HG03025 (cell line): ENCODE measurements around the gene ADAP1.
"Not testable (repeated sequence)": the region's sequence is repeated elsewhere in the genome, so short reads cannot be mapped to it uniquely, and the experiment has no call there.

Source experiments
- ATAC-seq: cut with Tn5 transposase; IDR thresholded peaks from one replicate; pipeline ENCODE4 v1.9.1; 2021; ENCODE audit warnings: mild to moderate bottlenecking, moderate library complexity; ENCODE audit not compliant: unreplicated experiment, low FRiP score

ADAP1 gene

GRCh38 chr7:925601-926000 lies 28.9 kb downstream of the ADAP1 start:
- ATAC-seq: no peak

DNA sequence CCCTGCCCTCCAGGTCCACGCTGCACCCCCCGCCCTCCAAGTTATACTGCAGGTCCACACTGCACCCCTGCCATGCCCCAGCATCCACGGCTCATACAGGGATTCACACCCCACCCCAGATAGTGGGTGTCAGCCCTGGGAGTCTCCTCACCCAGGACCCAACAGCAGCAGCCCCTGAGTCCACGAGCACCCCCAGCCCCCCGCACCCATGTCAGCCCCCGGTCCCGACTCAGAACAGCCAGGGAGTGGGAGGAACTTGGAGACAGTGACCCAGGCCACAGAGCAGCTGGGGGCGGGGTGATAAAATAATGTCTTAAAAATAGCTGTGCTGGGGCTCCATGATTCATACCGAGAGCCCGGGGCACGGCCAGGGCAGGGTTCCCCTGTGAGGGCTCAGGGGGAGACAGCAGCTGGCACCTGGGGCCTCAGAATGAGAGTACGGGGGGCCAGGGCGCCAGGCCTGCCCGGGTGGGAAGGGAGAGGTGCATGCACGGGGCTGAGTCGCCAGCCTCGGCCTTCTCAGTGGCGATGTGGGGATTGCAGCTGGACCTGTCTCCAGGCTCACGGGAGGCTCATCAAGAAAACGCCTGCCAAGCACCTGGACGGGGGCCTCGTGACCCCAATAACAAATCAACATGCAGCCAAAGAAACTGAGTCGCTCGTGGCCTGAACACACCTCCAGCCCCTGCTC lies 29.8 kb downstream of the ADAP1 start:
- peak; percentile 37 for ATAC-seq

- ATAC-seq: not testable (repeated sequence)
These were observed 30.4 kb downstream of the ADAP1 start for GRCh38 chr7:924042-924441.

- peak; percentile 81 for ATAC-seq
These were observed 31.1 kb downstream of the ADAP1 start for GRCh38 chr7:923108-924041.

DNA sequence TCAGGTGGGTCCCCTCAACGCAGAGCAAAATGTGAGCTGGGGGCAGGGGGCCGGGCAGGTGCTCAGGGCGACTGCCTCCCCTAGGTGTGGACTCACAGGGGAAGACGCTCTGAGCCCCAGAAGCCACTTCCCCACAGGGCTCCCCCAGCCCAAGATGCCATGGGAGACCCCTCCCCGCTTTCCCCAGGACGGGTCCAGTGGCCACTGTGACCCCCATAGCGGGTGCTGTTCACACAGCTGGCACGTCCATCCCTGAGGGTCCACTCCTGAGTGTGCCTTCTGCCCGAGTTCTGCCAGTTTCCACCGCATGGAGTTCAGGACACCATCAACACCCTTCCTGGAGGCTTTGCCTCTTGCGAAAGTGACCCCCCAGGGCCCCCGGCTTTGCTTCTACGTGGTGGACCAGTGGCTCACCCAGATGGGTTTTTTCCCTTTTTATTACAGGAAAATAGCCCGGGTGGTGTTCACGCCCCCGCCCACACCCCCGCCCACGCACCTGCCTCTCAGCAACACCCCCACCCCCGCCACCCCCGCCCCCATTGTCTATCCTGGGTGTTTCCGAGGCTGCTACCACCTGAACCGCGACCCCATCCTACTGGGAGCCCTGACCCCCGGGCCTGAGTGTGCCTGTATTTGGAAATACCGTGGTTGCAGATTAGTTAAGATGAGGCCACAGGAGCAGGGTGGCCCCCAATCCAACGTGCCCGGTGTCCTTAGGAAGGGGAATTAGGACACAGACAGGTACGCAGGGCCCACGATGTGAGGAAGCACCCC lies 32.0 kb downstream of the ADAP1 start:
- ATAC-seq: peak; percentile 0

GRCh38 chr7:921581-922333 lies 32.7 kb downstream of the ADAP1 start:
- ATAC-seq: no peak

GRCh38 chr7:921071-921461 lies 33.4 kb downstream of the ADAP1 start:
- no peak for ATAC-seq

DNA sequence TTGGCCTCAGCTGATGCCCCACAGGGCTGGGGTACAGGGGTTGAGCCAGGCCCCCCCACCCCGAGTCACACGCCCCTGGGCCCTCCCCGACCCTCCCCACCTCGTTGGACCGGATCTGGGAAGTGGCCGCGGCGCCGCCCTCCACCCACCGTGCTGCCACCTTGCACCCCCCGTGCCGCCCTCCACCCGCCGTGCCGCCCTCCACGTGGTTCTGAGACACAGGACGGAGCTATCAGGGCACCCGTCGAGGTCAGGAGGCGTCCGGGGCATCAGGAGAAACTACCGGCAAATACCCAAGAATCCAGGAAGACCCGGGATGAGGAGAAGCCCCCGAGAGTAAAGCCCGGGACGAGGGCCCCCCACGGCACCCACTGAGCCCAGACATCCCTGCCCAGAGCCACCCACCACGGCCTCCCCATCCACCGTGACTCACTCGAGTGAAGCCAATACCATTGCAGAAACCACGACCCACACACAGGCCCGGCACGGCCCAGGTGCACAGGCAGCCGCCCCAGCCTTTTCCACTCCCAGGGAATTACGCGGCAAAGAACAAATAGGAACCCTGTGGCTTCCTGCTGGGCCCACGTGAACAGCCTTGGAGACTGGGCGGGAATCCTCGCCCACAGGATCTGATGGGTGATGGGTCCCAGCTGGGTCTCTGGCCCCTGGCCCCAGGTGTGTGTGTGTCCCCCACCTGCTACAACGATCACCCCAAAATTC lies 34.0 kb downstream of the ADAP1 start:
- no peak for ATAC-seq

GRCh38 chr7:919924-920341 lies 34.5 kb downstream of the ADAP1 start:
- ATAC-seq: no peak

GRCh38 chr7:919114-919442 lies 35.4 kb downstream of the ADAP1 start:
- ATAC-seq: no peak

- no peak for ATAC-seq
These were observed 35.9 kb downstream of the ADAP1 start for GRCh38 chr7:918441-919113.

DNA sequence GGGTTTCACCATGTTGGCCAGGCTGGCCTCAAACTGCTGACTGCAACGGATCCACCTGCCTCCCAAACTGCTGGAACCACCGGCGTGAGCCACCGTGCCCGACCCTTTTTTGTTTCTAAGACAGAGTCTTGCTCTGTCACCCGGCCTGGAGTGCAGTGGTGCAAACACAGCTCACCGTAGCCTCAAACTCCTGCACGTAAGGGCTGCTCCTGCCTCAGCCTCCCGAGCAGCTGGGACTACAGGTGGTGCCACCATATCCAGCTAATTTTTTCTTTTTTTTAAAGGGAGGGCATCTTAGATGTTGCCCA lies 36.4 kb downstream of the ADAP1 start:
- ATAC-seq: no peak

DNA sequence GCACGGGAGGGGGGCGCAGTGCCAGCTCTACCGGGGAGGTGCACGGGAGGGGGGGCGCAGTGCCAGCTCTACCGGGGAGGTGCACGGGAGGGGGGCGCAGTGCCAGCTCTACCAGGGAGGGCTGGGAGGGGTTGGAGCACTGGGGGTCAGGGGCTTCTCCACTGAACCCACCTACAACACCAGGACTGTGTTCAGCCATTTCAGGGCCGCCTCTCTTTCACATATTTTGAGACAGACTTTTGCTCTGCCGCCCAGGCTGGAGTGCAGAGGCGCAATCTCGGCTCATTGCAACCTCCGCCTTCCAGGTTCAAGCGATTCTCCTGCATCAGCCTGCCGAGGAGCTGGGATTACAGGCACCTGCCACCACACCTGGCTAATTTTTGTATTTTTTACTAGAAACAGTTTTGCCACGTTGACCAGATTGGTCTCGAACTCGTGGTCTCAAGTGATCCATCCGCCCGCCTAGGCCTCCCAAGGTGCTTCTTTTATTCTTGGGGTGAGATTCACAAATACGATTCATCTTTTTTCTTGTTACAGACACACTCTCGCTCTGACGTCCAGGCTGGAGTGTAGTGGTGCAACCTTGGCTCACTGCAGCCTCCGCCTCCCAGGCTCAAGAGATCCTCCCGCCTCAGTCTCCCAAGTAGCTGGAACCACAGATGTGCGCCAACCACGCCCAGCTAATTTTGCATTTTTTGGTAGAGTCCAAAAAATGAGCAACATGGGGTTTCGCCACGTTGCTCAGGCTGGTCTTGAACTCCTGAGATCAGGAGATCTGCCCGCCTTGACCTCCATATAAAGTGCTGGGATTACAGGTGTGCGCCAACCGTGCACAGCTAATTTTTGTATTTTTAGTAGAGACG lies 37.0 kb downstream of the ADAP1 start:
- no peak for ATAC-seq

- ATAC-seq: no peak
These were observed 38.1 kb downstream of the ADAP1 start for GRCh38 chr7:916291-916941.

DNA sequence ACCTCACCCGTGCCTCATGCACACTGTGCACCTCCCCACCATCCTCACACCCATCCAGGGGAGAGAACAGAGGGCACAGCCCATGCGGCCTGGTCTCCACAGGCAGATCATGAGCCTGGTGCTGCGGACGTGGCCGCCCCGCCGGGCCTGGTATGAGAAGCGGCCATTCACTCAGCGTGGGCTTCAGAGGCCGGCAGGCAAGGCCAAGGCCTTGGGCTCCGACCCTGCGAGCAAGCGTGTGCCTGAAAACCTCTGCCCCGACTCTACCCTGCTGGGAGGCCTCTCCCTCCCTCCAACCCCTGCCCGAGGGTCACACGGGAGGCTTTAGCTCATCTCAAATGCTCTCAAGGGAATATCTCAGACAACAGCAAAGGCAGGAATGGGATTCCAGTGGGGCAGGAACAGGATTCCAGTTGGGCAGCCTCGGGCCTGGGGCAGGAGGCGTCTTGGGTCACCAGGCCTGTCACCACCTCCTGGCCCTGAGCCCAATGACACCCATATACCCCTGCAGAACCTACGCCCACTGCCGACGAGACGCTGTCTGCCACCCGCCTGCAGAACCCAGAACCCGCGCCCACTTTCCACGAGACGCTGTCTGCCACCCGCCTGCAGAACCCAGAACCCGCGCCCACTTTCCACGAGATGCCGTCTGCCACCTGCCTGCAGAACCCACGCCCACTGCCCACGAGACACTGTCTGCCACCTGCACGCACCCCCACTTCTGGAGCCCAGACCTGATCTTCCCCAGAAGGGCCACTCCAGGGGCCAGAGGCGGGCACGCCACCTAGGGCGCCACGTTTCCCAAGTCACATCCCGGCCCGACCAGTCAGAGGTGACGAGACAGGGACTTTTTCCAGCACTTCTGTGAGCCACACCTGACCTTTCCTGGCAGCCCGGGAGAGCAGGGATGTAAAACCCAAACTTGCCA lies 38.9 kb downstream of the ADAP1 start:
- no peak for ATAC-seq

DNA sequence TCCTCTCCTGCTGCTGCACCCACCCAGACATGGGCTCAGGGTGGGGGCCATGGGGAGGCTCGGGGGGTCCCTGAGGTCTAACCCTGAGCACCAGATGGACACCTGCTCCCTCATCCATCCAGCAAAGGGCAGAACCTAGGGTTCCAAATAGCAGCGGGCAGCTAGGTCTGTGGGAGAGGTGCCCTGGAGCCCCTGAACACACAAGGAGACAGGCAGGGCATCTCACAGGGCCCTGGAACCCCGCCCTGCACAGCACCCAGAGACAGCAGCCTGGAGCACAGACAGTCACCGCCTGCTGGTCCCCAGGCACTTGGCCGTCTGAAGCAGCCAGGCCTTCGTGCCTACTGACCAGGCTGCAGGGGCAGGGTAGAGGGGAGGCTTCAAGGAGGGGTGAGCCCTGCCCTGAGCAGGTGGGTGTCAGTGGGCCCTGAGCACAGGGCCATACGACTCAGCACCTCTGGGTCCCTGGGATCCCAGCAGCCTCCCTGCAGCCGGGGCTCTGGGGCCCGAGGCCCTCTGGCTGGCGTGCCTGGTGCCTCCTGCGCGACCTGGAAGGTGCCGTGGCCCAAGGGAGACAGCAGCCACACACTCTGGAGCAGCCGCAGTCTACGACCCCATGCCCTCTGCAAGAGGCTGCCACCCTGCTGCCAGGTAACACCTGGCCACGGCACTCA lies 39.8 kb downstream of the ADAP1 start:
- ATAC-seq: no peak
